GM12873 (cell line): ENCODE measurements around the gene THSD7A.

Experiments used
- CTCF ChIP-seq: IDR thresholded peaks from 2 replicates; pipeline ENCODE4 v1.5.1; 2012; ENCODE audit warnings: low read depth, mild to moderate bottlenecking, moderate library complexity, low read length, control low read depth; ENCODE audit not compliant: insufficient read depth; ENCODE audit errors: missing control alignments

The THSD7A gene

GRCh38 chr7:11335947-11336346 is 496.1 kb downstream of the THSD7A start:
- no peak for TF ChIP-seq CTCF

- TF ChIP-seq CTCF, result no peak
These were observed 499.2 kb downstream of the THSD7A start for GRCh38 chr7:11332865-11333228.

- TF ChIP-seq CTCF, result no peak
These were observed 499.7 kb downstream of the THSD7A start for GRCh38 chr7:11332186-11332864.

GRCh38 chr7:11331128-11332102 is 500.6 kb downstream of the THSD7A start:
- no peak for TF ChIP-seq CTCF

- TF ChIP-seq CTCF, result no peak
These were observed 501.3 kb downstream of the THSD7A start for GRCh38 chr7:11330717-11331116.

GRCh38 chr7:11330208-11330607 is 501.8 kb downstream of the THSD7A start:
- no peak for TF ChIP-seq CTCF

GRCh38 chr7:11329626-11330025 is 502.4 kb downstream of the THSD7A start:
- TF ChIP-seq CTCF, result no peak
